ENCODE results near the gene SLC15A2.

Gene SLC15A2

DNA sequence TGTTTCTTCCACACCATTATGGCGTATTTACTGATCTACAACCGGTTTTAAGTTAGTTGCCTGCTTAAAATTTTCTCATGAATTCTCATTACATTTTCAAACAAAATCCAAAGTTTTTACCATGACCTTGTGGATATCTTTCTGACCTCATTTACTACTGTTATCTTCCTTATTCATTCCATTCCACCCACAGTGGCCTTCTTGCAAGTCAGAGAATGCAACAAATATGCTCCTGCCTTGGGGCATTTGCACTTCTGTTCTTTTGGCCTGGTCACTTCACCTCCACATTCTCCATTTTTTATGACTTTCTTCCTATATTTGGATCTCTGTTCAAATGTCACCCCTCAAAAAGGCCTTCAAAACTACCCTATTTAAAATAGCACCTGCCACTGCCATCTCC lies 8.8 kb upstream of the SLC15A2 start:
- no peak overlapping the region for H3K9ac ChIP-seq (ENCODE audit: low read depth, low read length)
- no peaks in the 10 kb centered on the region for H3K36me3 ChIP-seq (ENCODE audit: insufficient read depth, low read depth, low read length)
- no peak overlapping the region for H3K4me3 ChIP-seq (ENCODE audit: low read length)
- H3K9me3 ChIP-seq (ENCODE audit: insufficient read depth, low read depth, low read length), result no peaks in the 10 kb centered on the region
- no peaks in the 10 kb centered on the region for H3K4me1 ChIP-seq (ENCODE audit: insufficient read depth, low read length)
- H3K27ac ChIP-seq (ENCODE audit: low read length), result no peak overlapping the region
- H3K27me3 ChIP-seq (ENCODE audit: insufficient read depth, low read length), result no peaks in the 10 kb centered on the region

DNA sequence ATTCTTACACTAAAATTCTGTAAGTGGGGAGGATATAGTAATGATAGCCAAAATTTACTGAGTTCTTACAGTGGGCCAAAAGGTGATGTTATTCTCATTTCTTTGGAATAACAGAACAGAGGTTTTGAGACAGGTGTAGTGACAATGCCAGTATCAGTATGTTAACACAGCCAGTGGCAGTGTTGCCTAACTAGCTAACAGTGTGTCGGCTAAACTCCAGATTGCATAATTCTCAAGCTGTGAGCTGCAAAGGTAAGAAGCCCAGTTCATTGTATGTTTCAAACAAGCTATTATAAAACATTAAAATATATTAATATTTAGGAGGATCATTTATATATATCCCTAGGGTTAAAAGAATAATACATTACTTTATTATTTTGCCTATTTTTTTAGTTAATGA lies 920 bp downstream of the SLC15A2 start:
- Histone ChIP-seq H3K27ac (ENCODE audit: low read length) (peak overlapping the region; percentile 94), H3K9ac (ENCODE audit: low read depth, low read length) (peak overlapping the region; percentile 68; the same call in 1 of the 2 replicates)

DNA sequence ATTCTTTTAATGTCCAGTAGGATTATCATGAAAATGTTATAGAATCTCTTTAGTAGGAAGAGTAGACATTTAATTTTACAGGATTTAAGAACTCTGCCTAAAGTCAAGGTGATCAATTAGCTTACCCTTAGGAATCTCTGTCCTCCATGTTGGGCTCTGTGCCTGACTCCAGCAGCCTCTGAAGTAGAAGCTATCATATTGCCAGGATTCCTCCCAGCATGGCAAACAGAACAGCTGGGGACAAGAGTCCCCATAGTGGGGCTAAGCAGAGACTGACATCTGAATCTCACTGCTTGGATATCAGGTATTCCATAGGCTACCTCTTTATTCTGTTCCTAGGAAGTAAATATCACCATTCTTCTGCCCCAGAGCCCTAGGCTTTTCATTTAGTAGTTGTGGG lies 1.5 kb downstream of the SLC15A2 start:
- Histone ChIP-seq H3K27me3 (ENCODE audit: insufficient read depth, low read length) (no peaks in the 10 kb centered on the region), H3K9ac (ENCODE audit: low read depth, low read length) (peak overlapping the region; percentile 20; the same call in 1 of the 2 replicates), H3K4me1 (ENCODE audit: insufficient read depth, low read length) (peaks cover 32% of the 10 kb centered on the region), H3K9me3 (ENCODE audit: insufficient read depth, low read depth, low read length) (no peaks in the 10 kb centered on the region), H3K4me3 (ENCODE audit: low read length) (peak overlapping the region; percentile 20; the same call in 1 of the 2 replicates), H3K27ac (ENCODE audit: low read length) (no peak overlapping the region), H3K36me3 (ENCODE audit: insufficient read depth, low read depth, low read length) (no peaks in the 10 kb centered on the region)

More for the DNA sequence above, 920 bp downstream of the SLC15A2 start:
- no peaks in the 10 kb centered on the region for H3K9me3 ChIP-seq (ENCODE audit: insufficient read depth, low read depth, low read length)
- H3K27me3 ChIP-seq (ENCODE audit: insufficient read depth, low read length), result no peaks in the 10 kb centered on the region
- no peaks in the 10 kb centered on the region for H3K36me3 ChIP-seq (ENCODE audit: insufficient read depth, low read depth, low read length)
- H3K4me1 ChIP-seq (ENCODE audit: insufficient read depth, low read length), result peaks cover 32% of the 10 kb centered on the region
- peak overlapping the region; percentile 66 for H3K4me3 ChIP-seq (ENCODE audit: low read length)

DNA sequence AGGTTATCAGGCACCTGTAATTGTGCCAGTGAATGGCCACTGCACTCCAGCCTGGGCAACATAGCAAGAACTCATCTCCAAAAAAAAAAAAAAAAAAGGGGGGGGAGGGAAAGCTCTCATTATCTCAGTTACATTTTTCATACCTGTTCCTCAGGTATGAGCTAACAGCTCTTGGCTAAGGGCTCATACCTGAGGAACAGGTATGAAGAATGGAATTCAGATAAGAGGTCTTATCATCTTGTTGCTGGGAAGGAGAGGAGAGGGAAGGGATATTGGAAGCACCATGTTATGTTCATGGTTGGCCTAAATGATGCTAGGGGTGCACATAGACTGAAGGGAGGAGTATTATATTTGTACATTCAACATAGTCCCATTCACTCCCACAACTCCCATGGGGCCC lies 2.6 kb downstream of the SLC15A2 start:
- H3K27me3 ChIP-seq (ENCODE audit: insufficient read depth, low read length), result no peaks in the 10 kb centered on the region
- no peak overlapping the region for H3K27ac ChIP-seq (ENCODE audit: low read length)
- H3K9me3 ChIP-seq (ENCODE audit: insufficient read depth, low read depth, low read length), result no peaks in the 10 kb centered on the region
- no peaks in the 10 kb centered on the region for H3K36me3 ChIP-seq (ENCODE audit: insufficient read depth, low read depth, low read length)
- no peak overlapping the region for H3K9ac ChIP-seq (ENCODE audit: low read depth, low read length)
- H3K4me3 ChIP-seq (ENCODE audit: low read length), result no peak overlapping the region
- H3K4me1 ChIP-seq (ENCODE audit: insufficient read depth, low read length), result peaks cover 29% of the 10 kb centered on the region

DNA sequence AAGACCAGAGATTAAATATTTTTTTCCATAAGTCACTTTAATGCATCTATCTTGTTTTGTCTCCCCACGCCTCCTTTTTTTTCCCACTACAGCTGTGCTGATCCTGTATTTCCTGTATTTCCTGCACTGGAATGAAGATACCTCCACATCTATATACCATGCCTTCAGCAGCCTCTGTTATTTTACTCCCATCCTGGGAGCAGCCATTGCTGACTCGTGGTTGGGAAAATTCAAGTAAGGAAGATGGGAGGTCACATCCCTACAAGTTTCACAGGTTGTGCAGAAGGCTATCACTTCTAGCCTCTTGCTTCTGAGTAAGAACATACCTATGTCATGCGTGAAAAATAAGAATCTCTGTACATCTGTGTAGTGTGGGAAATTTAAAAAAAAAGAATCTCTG lies 3.1 kb downstream of the SLC15A2 start:
- no peaks in the 10 kb centered on the region for H3K27me3 ChIP-seq (ENCODE audit: insufficient read depth, low read length)
- H3K9ac ChIP-seq (ENCODE audit: low read depth, low read length), result no peak overlapping the region
- H3K4me1 ChIP-seq (ENCODE audit: insufficient read depth, low read length), result peaks cover 25% of the 10 kb centered on the region
- H3K9me3 ChIP-seq (ENCODE audit: insufficient read depth, low read depth, low read length), result no peaks in the 10 kb centered on the region
- H3K27ac ChIP-seq (ENCODE audit: low read length), result no peak overlapping the region
- no peaks in the 10 kb centered on the region for H3K36me3 ChIP-seq (ENCODE audit: insufficient read depth, low read depth, low read length)
- H3K4me3 ChIP-seq (ENCODE audit: low read length), result no peak overlapping the region

DNA sequence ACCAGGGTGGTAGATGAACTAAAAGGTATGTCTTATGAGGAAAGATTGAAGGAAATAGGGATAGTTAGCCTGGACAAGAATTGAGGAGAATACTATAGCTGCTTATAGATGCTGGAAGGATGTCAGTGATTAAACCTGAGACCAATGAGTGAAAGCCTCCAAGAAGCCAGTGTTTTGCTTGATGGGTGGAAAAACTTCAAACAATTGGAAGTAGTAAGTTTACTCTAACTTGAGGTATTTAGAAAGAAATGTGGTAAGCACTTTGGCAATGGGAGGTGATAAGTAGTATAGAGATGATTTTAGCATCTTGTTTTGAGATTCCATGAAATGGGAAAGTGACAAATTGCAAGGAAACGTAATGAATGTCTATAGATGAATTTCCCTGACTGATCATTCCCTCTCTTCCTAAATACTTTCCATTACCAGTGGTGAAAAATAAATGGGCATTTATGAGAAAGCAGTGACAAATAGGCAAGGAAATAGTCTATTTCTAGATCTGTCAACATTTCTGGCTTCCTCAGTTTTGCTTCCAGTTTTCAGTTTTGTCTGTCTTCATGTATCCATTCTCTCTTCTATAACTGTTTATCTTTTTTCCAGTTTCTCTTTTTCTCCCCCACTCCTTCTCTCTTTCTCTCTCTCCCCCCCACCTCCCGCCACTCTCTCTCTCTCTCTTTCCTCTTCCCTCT lies 19.2 kb downstream of the SLC15A2 start:
- Histone ChIP-seq H3K27ac (ENCODE audit: low read length) (no peak overlapping the region), H3K9me3 (ENCODE audit: insufficient read depth, low read depth, low read length) (peaks cover 2% of the 10 kb centered on the region; the same call in 1 of the 2 replicates), H3K9ac (ENCODE audit: low read depth, low read length) (no peak overlapping the region), H3K27me3 (ENCODE audit: insufficient read depth, low read length) (no peaks in the 10 kb centered on the region), H3K36me3 (ENCODE audit: insufficient read depth, low read depth, low read length) (no peaks in the 10 kb centered on the region; the same call in 1 of the 2 replicates), H3K4me3 (ENCODE audit: low read length) (no peak overlapping the region), H3K4me1 (ENCODE audit: insufficient read depth, low read length) (peaks cover 3% of the 10 kb centered on the region; the same call in 1 of the 2 replicates)

DNA sequence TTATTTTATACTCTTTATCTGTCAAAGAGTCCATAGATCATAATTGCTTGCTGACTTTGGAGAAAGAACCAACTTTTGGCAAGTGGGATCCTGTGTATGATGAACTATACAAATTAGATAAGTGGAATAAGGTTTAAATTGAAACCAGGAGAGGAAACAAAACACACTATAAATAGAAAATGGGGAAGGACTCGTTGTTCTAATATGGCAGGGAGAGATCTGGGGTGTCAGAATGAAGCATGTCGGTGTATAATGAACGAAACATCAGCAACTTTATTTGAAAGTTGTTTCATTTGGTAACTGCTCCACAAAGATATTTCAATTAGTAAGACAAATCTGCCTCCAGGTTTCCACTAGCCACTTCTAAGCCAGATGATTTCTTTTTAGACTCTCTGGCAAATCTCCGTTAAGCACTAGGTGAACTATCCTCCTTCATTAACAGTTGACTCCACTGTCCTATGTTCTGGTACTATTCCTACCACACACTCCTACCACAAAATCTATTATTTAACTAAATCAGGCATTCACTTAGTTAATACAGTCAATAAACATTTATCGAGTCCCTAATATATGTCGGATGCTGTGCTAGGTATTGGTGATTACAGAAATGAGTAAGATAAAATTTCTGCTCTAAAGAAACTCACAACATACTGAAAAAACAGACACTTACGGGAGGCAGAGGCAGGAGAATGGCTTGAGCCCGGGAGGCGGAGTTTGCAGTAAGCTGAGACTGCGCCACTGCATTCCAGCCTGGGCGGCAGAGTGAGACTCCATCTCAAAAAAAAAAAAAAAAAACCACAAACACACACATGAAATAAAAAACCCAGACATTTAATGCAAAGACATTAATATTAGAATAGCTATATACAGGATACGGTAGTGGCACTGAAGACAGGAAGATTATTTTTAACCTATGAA lies 20.1 kb downstream of the SLC15A2 start:
- no peaks in the 10 kb centered on the region for H3K36me3 ChIP-seq (ENCODE audit: insufficient read depth, low read depth, low read length)
- H3K9ac ChIP-seq (ENCODE audit: low read depth, low read length), result no peak overlapping the region
- no peaks in the 10 kb centered on the region for H3K27me3 ChIP-seq (ENCODE audit: insufficient read depth, low read length)
- H3K4me3 ChIP-seq (ENCODE audit: low read length), result no peak overlapping the region
- no peak overlapping the region for H3K27ac ChIP-seq (ENCODE audit: low read length)
- H3K4me1 ChIP-seq (ENCODE audit: insufficient read depth, low read length), result peaks cover 3% of the 10 kb centered on the region; the same call in 1 of the 2 replicates
- H3K9me3 ChIP-seq (ENCODE audit: insufficient read depth, low read depth, low read length), result no peaks in the 10 kb centered on the region

DNA sequence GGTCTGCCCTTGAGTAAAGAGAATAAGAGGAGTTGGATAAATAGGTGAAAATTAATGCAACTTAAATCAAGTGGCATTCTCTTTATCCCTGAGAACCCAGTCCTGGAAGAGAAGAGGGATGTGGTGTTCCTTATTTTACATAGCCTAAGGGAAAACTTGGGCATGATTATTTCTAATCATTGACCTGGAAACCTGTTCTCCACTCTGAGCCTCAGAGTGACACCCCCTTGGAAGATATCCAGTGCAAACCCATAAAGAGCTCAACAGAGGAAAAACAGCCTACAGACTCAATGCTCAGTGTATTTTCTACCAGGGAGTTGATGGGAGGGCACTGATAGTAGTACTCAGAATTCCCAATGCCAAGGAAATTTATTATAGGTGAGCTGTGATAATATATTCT lies 22.0 kb downstream of the SLC15A2 start:
- H3K27ac ChIP-seq (ENCODE audit: low read length), result no peak overlapping the region
- H3K4me1 ChIP-seq (ENCODE audit: insufficient read depth, low read length), result peaks cover 3% of the 10 kb centered on the region; the same call in 1 of the 2 replicates
- H3K9me3 ChIP-seq (ENCODE audit: insufficient read depth, low read depth, low read length), result no peaks in the 10 kb centered on the region
- H3K4me3 ChIP-seq (ENCODE audit: low read length), result no peak overlapping the region
- no peak overlapping the region for H3K9ac ChIP-seq (ENCODE audit: low read depth, low read length)
- H3K27me3 ChIP-seq (ENCODE audit: insufficient read depth, low read length), result no peaks in the 10 kb centered on the region
- H3K36me3 ChIP-seq (ENCODE audit: insufficient read depth, low read depth, low read length), result no peaks in the 10 kb centered on the region

DNA sequence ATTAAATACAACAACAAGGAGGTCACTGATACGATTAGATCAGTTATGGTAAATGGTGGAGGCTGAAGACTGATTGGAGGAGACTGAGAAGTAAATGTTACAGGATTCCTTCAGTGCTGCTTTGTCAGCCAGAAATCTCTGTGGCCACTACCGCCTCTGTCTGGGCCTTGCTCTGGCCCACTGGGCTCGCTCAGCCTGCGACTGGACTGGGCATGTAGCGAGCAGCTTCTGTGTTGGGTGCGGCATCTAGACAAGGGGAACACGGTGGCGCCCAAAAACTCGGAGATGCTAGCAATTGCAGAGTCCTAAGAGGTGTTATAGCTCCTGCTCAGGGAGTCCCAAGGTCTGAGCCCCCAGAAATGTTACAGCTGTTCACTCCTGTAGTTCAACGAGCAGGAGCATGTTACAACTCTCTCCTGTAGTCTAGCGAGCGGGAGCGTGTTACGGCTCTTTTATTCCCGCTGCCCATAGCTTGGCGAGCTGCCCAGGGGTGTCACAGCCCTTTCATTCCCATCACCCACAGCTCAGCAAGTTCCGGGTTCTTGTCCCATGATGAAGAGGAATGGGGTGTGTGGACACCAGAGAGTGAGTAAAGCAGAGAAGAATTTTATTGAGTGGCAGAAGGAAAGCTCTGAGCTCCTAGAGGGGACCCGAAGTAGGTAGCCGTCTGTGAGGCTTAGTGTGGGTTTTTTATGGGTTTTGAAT lies 24.7 kb downstream of the SLC15A2 start:
- no peaks in the 10 kb centered on the region for H3K9me3 ChIP-seq (ENCODE audit: insufficient read depth, low read depth, low read length)
- H3K27ac ChIP-seq (ENCODE audit: low read length), result no peak overlapping the region
- no peaks in the 10 kb centered on the region for H3K27me3 ChIP-seq (ENCODE audit: insufficient read depth, low read length)
- H3K36me3 ChIP-seq (ENCODE audit: insufficient read depth, low read depth, low read length), result no peaks in the 10 kb centered on the region
- no peak overlapping the region for H3K4me3 ChIP-seq (ENCODE audit: low read length)
- H3K4me1 ChIP-seq (ENCODE audit: insufficient read depth, low read length), result peaks cover 3% of the 10 kb centered on the region; the same call in 1 of the 2 replicates
- H3K9ac ChIP-seq (ENCODE audit: low read depth, low read length), result no peak overlapping the region

DNA sequence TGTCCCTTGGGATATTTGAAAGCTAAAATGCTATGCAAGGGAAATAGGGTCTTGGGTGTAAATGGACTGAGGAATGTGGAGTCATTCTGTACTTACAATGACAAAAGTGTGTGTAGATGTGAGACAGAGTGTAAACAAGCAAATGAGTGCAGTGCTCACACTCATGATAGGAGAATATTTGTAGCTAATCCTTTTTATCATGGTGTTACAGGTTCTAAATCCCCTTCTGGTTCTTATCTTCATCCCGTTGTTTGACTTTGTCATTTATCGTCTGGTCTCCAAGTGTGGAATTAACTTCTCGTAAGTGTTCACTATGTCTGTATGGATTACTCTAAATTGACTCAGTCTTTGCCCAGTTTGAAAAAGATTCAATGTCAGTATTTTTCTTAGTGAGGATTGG lies 30.5 kb downstream of the SLC15A2 start:
- Histone ChIP-seq H3K9ac (ENCODE audit: low read depth, low read length) (no peak overlapping the region), H3K4me3 (ENCODE audit: low read length) (no peak overlapping the region), H3K4me1 (ENCODE audit: insufficient read depth, low read length) (no peaks in the 10 kb centered on the region), H3K36me3 (ENCODE audit: insufficient read depth, low read depth, low read length) (no peaks in the 10 kb centered on the region; the same call in 1 of the 2 replicates), H3K27me3 (ENCODE audit: insufficient read depth, low read length) (no peaks in the 10 kb centered on the region), H3K27ac (ENCODE audit: low read length) (no peak overlapping the region), H3K9me3 (ENCODE audit: insufficient read depth, low read depth, low read length) (no peaks in the 10 kb centered on the region)

DNA sequence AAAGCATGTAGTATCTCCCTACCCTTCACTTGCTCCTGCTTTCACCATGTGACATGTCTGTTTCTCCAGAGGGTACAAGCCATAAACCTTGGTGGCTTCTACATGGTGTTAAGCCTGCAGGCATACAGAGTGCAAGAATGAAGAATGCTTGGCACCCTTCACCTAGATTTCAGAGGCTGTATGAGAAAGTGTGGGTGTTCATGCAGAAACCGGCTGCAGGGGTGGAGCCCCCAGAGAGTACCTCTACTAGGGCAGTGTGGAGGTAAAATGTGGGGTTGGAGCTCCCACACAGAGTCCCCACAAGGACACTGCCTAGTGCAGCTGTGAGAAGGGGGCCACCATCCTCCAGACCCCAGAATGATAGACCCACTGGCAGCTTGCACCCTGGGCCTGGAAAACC lies 32.2 kb downstream of the SLC15A2 start:
- Histone ChIP-seq H3K27me3 (ENCODE audit: insufficient read depth, low read length) (no peaks in the 10 kb centered on the region), H3K9ac (ENCODE audit: low read depth, low read length) (no peak overlapping the region), H3K4me1 (ENCODE audit: insufficient read depth, low read length) (no peaks in the 10 kb centered on the region), H3K9me3 (ENCODE audit: insufficient read depth, low read depth, low read length) (no peaks in the 10 kb centered on the region), H3K4me3 (ENCODE audit: low read length) (no peak overlapping the region), H3K36me3 (ENCODE audit: insufficient read depth, low read depth, low read length) (no peaks in the 10 kb centered on the region; the same call in 1 of the 2 replicates), H3K27ac (ENCODE audit: low read length) (no peak overlapping the region)

Data from iPS-20b (cell line).